Caki2 (cell line): Measurements from ENCODE around the gene DNM1. TPM values are rescaled to one million over a fixed set of nuclear protein-coding genes. Genes with fewer than 3 reads are reported as not detected.

Experiments used
- DNase-seq: peaks from one replicate; pipeline ENCODE4 v3.0.0-alpha.2; 2015; ENCODE audit warnings: low read depth
- in situ Hi-C: cut with HindIII; loops from 2 replicates; pipeline ENCODE4 v1.10.0; 2016; ENCODE audit warnings: low sequenced_read_pairs, low pct_unique_long_range_greater_than_20kb, mixed read lengths
- total RNA-seq: library from RNA; depleted of rRNA; stranded (reverse); fragments of >200 nt; shearing (Covaris generic); gene quantifications from 2 replicates; pipeline ENCODE4 v1.2.3, GENCODE V29; 2014; ENCODE audit warnings: low replicate concordance

DNM1 gene
- total RNA-seq, 1 experiment from 2014 or later, result 22.3 TPM

DNA sequence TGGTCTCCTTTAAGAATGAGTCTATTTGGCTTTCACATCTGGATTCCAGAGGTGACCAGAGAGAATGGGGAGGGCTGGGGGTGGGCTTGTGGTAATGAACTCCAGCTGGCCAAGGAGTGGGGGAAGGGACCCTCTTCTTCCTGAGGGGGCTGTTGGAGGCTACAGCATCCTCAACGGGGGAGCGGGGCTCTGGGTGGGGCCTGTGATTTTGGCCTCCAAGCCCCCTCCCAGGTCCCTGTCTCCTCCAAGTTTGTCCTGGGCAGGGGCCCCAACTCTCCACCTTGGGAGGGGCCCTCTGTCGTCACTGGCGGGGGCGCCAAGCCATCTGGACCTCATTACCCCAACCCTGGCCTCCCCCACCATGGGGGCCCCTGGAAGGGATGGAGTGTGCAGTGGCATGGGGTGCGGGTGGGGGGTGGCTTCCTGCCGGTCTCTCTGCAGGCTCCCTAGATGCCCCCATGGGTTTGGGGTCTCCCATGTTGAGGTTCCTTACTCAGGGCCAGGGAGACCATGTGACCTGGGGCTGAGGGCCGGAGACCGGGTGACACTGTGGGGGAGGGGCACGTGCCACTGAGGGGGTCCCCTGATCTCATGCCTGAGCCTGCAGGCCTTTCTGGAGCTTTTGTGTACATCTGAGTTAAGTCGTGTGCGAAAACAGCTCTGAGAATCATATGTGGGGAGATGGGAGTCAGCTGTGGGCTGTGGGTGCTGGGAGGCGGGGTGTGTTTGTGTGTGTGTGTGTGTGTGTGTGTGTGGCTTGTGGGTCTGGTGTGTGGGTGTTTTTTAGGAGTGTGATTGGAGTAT is 40.2 kb downstream of the DNM1 start:
- in situ Hi-C loops, result no loop called here
- no peak for DNase-seq

DNA sequence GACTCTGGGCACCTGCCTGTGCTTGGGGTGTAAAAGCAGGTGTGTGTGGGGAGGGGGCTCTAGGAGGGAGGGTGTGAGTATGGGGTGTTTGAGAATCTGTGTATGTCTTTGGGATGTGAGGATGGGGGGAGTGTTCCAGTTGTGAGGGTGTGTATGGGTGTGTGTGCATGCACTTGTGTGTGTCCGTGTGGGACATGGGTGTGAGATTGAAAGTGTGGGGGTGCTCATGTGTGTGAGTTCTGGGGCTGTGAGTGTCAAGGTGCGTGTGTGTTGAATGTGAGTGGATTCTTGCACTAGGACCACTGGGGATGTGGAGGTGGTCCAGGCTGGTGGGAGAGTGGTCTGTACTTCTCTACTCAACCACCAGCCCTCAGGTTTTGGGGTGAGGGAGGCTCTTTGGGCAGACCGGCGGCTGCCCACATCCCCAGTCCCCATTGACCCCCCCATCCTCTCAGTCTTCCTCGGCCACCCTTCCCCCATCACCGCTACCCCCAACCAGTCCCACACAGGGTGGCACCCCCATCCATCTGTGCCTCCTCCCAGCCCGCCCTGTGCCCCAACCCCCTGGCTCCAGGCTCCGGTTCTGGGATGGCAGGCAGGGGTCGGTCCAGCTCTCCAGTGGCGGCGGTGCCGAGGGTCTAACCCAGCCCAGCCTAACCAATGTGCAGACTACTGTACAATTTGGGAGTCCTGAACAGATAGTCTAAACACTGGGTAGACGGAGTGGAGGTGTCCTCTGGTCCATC is 41.1 kb downstream of the DNM1 start:
- DNase-seq, result no peak
- in situ Hi-C loops, result no loop called here

DNA sequence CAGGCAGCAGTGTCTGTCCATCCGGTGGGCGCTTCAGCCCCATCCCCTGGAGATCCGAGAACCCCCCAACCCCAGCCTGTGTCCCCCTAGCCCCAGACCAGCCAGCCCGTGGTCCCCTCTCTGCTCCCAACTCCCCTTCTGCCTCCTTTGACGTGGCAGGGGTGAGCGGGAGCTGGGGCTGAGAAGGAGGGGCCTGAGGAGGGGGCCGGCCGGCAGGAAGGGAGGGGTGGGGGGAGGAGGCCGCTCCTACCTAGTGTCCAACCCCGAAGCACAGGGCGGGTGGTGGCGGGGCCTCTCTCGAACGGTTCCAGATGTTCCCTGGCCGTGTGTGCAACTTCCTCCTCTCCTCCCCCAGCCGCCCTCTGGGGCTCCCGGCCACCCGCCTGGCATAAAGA is 41.7 kb downstream of the DNM1 start:
- in situ Hi-C loops, result no loop called here
- no peak for DNase-seq

DNA sequence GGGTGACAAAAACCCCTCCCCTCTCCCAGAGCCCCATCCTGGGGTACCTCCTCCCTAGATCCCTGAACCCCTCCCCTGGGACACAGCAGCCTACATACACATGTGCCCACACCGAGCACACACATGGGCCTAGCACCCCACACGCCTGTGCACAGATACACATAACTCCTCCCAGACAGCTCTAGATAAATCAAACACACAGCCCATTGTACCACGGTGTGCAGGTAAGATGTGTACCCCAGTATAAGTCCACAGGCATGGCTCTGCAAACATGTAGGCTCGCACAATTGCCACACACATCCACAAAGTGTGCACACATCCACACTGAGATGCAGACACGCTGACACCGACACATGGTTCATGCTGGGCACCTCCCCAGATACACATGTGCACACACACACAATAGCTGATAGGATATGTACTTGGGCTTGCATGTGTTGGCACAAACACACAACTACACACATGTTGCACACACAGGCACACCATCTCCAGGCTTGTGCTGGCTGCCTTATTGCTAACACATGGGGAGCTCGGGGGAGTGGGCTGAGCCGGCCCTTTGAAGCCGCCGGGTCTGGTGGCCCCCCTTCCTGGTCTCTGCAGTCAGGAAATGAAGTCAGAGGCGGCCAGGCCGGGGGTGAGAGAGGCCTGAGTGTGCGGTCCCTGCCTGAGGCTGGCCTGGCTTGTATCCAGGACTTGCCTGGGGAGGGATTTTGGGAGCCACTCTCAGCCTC is 42.4 kb downstream of the DNM1 start:
- in situ Hi-C loops, result no loop called here
- DNase-seq, result no peak

DNA sequence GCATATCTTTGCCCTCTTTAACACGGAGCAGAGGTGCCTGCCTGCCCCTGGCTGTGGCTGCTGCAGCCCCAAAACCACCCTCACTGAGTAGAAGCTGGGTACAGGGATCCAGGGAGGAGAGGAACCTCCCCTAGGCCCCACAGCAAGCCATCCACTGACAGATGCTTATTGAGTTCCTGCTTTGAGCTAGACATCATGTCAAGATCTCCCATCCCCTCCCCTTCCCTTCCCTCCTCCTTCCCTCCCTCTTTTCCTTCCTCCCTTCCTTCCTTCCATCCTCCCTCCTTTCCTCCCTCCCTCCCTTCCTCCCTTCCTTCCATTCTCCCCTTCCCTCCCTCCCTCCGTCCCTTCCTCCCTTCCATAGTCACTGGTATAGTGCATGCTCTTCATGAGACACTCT is 43.3 kb downstream of the DNM1 start:
- in situ Hi-C loops, result no loop called here
- no peak for DNase-seq

DNA sequence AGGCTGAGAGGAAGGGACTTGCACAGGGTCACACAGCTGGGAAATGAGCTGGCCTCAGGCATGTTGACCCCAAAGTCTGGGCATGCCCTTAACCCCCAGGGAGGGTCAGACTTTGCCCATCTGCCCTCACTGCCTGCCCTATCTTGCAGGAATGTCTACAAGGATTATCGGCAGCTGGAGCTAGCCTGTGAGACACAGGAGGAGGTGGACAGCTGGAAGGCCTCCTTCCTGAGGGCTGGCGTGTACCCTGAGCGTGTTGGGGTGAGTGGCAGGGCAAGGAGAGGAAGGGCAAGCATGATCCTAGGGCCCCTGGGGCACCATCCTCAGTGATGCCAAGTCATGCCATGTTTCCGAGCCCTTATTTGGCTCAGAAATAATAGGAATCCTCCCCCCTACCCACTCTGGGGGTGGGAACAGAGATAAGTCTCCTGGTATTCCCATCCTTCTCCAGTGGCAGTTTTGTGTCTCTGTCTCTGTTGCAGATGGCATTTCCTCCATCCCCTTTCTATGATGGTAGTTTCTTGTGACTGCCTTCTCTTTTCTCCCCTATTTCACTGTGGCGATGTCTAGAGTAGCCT is 44.1 kb downstream of the DNM1 start:
- in situ Hi-C loops, result no loop called here

DNA sequence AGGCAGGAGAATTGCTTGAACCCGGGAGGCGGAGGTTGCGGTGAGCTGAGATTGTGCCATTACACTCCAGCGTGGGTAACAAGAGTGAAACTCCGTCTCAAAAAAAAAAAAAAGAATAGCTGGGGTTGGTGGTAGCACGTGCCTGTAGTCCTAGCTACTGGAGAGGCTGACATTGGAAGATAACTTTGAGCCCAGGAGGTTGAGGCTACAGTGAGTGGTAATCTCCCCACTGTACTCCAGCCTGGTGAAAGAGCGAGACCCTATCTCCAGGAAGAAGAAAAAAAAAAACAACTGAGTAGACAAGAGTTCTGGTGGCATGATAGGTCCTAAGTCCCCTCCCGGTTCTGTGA is 46.4 kb downstream of the DNM1 start:
- no peak for DNase-seq
- in situ Hi-C loops, result no loop called here

More for the DNA sequence above, 44.1 kb downstream of the DNM1 start:
- DNase-seq, result no peak

DNA sequence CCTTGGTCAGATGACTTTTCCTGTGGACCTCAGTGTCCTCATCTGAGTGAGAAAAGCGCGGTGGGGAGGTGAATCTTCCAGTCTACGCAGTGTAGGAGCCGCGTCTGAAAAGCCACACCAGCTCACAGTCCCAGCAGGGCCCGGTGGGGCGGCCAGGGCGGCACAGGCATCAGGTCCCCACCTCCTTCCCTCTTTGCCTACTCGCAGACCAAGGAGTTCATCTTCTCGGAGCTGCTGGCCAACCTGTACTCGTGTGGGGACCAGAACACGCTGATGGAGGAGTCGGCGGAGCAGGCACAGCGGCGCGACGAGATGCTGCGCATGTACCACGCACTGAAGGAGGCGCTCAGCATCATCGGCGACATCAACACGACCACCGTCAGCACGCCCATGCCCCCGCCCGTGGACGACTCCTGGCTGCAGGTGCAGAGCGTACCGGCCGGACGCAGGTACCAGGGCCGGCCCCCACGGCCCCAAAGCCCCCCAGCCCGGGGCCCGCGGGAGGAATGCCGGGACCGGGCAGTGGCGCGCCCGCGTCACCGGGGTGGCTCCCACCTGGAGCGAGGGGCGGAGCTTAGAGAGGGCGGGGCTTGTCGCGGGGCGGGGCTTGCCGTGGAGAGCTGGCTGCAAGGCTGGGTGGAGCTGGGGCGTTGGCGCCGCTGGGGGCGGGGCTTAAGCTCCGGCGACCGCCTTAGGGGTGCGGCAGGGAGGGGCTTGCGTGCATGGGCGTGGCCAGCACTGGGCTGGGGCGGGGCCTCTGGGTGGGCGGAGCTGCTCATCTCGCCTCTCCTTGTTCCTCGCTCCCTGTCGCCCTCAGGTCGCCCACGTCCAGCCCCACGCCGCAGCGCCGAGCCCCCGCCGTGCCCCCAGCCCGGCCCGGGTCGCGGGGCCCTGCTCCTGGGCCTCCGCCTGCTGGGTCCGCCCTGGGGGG is 47.0 kb downstream of the DNM1 start:
- DNase-seq, result peak; percentile 52
- in situ Hi-C loops, result no loop called here

DNA sequence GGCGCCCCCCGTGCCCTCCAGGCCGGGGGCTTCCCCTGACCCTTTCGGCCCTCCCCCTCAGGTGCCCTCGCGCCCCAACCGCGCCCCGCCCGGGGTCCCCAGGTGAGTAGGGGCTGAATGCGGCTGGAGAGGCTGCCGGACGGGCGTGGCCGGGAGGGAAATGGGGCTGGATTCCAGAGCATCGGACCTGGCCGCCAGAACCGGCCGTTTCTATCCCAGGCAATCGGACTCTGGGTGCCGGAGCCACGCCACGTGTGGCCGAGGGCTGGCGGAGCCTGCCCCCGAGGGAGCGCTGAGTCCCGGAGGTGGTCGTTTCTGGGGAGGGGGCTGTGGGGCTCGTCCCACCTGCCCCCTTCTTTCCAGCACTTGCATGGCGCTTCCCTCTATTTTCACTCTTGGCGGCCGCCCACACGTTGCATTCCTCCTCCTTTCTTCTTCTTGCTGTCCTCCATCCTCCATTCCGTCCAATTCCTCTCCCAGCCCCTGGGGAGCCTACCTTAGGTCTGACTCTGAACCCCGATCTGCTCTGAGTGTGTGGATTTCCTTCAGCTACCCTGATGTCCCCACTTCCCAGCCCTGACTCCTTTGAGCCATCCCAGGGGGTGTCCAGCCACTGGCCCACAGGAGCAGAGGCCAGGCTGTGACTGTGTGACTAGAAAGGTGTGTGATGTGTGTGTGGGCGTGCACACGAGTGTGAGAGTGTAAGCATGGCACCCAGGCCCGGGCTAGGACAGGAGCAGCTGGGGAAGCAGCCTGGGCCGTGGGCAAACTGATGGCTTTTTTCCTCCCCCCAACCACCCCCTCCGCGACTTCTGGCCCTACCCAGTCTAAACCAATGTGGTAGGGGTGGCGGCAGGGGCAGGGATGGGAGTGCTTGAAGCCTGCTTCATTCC is 47.9 kb downstream of the DNM1 start:
- no peak for DNase-seq
- in situ Hi-C loops, result no loop called here

DNA sequence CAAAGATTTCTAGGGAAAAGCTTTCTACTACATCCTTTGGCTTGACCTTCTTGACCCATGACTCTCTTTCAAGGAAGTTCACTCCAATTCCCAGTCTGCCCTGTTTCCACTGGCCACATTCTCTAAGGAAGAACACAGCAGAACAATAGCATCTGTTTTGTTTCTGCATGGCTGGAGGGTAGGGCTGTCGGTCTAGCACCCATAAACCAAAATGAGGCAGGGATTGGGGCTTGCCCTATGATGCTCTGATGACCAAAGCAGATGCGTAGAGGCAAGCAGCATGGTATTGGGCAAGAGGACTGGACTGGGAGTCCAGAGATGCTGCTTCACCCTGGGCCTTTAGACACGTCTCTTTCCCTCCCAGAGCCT is 48.5 kb downstream of the DNM1 start:
- in situ Hi-C loops, result no loop called here
- no peak for DNase-seq

DNA sequence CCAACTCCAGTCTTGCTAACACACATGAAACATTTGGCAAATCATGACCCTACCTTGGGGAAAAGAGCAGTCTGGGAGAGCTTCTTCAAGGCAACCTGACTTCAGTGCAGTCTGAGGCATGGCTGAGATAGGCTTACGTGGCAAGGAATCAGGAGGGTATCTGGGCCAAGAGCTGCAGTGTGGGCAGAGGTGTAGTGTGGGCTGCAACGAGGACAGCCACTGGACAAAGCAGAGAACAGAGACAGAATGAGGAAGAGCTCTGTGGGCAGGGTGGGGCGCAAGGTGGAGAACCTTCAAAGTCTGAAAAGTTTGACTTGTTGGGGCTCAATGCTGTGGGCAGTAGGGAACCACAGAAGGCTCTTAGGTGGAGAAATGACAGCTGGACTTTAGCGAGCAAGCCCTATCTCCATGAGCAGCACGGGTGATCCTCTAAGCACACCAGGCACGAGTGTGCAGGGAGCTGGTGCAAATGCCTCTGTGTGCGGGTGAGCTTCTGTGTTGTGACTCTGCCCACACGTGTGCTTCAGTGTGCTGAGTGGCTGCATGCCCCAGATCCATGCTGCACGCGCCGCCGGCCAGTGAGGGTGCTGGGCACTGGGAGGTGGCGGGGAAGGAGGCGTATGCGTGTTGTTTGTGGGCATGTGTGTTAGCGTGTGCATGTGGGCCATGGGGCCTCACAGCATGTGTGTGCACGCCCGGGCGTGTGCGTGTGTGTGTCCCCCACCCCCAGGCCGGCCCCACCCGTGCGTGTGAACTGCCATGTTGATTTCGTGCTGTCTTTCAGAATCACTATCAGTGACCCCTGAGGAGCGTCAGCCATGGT is 49.3 kb downstream of the DNM1 start:
- in situ Hi-C loops, result no loop called here
- no peak for DNase-seq

DNA sequence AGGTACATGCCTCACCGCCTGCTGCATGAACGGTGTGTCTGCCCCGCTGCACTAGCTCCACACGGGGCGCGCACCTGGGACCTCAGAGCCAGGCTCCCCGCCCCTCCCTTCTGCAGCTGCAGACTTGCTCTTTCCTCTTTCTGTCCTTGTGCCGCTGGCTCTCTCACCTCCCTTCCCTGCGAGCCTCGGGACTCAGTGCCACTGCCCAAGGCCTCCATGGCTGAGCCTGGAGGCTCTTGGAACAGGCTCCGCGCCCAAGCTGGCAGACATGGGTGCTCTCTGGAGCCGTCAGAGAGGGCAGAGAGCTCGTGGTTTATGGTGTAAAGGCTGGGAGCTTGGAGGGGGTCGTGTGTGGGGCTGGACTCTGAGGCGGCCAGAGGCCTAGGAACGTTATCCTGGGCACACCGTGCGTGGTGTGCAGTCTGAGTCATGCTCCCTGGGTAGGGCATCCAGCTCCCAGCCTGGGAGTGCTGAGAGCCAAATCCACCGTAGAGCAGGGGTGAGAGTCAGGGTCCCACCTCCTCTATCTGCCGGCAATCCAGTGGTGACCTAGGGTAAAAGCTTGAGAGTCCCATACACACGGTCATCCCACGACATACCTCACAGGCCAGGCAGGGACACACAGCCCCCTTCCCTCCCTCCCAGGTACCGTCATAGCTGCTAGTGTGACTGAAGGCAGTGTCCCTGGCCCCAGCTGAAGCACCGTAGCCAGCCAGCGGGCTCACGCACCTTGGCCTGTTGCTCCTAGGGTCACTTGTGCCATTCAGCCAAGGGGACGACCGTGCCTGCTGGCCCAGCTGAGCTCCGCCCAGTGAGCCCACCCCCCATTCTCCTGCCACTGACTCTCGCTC is 50.2 kb downstream of the DNM1 start:
- in situ Hi-C loops, result no loop called here
- no peak for DNase-seq

DNA sequence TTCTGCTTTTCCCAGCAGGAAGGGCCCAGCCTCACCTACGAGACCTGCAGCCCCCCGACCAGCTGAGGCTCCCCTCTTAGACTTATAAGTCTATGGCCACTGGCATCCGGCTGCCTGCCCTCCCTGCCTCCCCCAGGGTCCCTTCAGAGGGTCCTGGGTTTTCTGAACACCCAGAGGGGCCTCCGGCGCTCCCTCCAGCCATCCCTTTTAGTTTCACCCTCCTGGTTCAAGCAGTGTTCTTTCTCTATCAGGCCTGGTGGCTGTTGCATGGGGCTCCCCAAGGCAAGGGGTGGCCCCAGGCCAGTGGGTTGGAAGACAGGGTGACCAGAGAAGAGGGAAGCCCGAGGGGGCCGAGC is 50.8 kb downstream of the DNM1 start:
- no peak for DNase-seq
- in situ Hi-C loops, result no loop called here

DNA sequence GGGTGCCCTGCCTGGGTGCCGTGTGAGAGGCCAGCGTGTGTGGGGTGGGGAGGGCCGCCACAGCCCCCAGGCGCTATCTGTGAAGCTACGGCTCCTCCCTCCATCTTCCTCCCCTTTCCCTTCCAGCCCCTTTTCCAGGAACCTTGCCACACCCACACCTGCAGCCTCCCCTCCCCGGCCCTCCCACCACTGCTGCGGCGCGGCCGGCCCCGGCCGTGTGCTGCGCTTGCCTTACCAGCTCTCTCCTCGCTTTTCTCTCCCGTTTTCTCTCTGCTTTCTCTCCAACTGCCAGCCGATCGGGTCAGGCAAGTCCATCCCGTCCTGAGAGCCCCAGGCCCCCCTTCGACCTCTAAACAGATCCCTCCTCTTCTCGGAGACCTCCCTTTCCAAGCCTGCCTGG is 51.2 kb downstream of the DNM1 start:
- in situ Hi-C loops, result no loop called here

DNA sequence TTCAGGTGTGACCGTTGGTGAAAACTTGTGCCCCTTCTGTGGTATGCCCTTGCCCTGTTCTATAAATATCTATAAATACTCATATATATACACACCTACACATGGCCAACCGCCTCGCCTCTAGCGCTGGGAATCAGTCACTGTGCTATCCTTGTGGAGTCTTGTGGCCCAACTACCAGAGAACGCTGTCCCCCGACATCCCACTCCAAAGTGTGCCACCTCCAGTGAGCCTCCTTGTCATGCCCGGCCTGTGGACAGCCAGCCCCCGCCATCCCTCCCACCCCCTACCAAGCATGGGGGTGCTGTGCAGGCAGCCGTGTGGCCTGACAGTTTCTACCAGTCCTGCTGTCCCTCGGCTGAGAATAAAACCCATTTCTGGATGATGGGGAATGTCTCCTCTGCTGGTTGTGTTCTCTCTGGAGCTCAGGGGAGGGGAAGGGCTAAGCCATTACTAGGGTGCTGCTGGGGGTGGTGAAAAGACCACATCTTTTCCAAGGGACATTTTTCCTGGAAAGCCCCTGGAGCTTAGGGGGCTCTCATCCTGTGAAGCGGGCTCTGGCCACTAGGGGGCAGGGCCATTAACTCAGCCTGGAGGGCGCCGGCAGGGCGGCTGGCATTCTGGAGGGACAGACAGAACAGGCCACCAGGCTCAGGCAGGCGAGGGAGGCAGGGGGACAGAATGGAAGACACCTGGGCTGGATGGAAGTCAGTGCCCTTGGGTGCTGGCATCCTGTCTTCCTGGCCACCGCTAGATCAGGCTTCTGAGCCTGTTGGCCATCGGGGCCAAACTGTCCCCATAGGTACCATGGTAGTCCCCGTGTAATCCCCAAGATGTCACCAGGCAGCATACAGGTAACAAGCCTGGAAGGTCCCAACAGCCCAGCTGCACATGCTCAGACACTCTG is 51.9 kb downstream of the DNM1 start:
- in situ Hi-C loops, result no loop called here

More for the DNA sequence above, 51.2 kb downstream of the DNM1 start:
- DNase-seq, result no peak

More for the DNA sequence above, 51.9 kb downstream of the DNM1 start:
- DNase-seq, result peak; percentile 52
